ENCODE data around the gene HRAS. TPM values are rescaled to one million over a fixed set of nuclear protein-coding genes. Genes with fewer than 3 reads are reported as not detected.
A peak's percentile ranks its signal among the peaks of the same experiment; 100 is the strongest.

The HRAS gene
- total and polyA plus RNA-seq, 10 of the 15 experiments (the other 5 are each of a cell fraction or from before 2014, with no cell fraction given): 2.8 to 72.4 (median 31.7) TPM

- TF ChIP-seq ZSCAN29 (IDR thresholded peaks at IDR 0.05) (peak; percentile 31; the same call in 1 of the 2 replicates), ZBTB40 (IDR thresholded peaks at IDR 0.05; ENCODE audit: borderline replicate concordance) (no peak), POU2F2 (IDR thresholded peaks at IDR 0.05; ENCODE audit: borderline replicate concordance, low read depth, low read length) (peak; percentile 96; the same call in 2 of the 3 replicates), ATF7 (IDR thresholded peaks at IDR 0.05; ENCODE audit: low read depth) (no peak), FOXK2 (IDR thresholded peaks at IDR 0.05) (0 out of 2 replicates have a peak, but pooled peaks have one; percentile 31), MAX (IDR thresholded peaks at IDR 0.05; ENCODE audit: low read depth, low read length) (peak; percentile 14; the same call in 1 of the 2 replicates), SMARCA5 (IDR thresholded peaks at IDR 0.05) (peak; percentile 59; the same call in 1 of the 2 replicates), ZNF384 (IDR thresholded peaks at IDR 0.05; ENCODE audit: borderline replicate concordance, low read depth, low read length) (no peak), ZNF622 (IDR thresholded peaks at IDR 0.05) (no peak), PAX5 (IDR thresholded peaks at IDR 0.05; ENCODE audit: borderline replicate concordance, low read depth, low read length) (0 out of 2 replicates have a peak, but pooled peaks have one; percentile 4), BMI1 (IDR thresholded peaks at IDR 0.05; ENCODE audit: borderline replicate concordance) (no peak), SMC3 (IDR thresholded peaks at IDR 0.05; ENCODE audit: borderline replicate concordance, low read length) (no peak), USF2 (IDR thresholded peaks at IDR 0.05; ENCODE audit: borderline replicate concordance, low read depth, low read length) (no peak), E4F1 (IDR thresholded peaks at IDR 0.05; ENCODE audit: borderline replicate concordance, partially characterized antibody) (no peak), JUND (IDR thresholded peaks at IDR 0.05; ENCODE audit: low read depth, low read length) (peak; percentile 99), TCF12 (IDR thresholded peaks at IDR 0.05; ENCODE audit: low read depth, low read length) (peak; percentile 90), NR2F1 (conservative IDR thresholded peaks at IDR 0.05) (peak; percentile 91), ZNF24 (IDR thresholded peaks at IDR 0.05) (no peak), NFYB (IDR thresholded peaks at IDR 0.05; ENCODE audit: insufficient read depth, low read depth, low read length) (peak; percentile 93), ZBED1 (IDR thresholded peaks at IDR 0.05; ENCODE audit: borderline replicate concordance) (no peak), YBX1 (IDR thresholded peaks at IDR 0.05) (no peak)
These were observed 33.2 kb upstream of the HRAS start (continued) for GRCh38 chr11:568306-569157.
